T-cell (primary cell): ENCODE data around the gene CSRNP2. TPM values are rescaled to one million over a fixed set of nuclear protein-coding genes. Genes with fewer than 3 reads are reported as not detected.

ENCODE experiments used
- ATAC-seq, 4 experiments: fragments of 200-7000 bp in 3 of 4; fragments of 150-1000 bp in 1 of 4; cut with Tn5 transposase; replicated peaks in 1 of 4; 1 replicate in 3 of 4; 2 replicates in 1 of 4; pipeline ENCODE4 v1.10.0; 2021; ENCODE audit warnings: moderate library complexity in 3 of 4, mild to moderate bottlenecking in 2 of 4, moderate number of reproducible peaks in 1 of 4
- CTCF ChIA-PET, 2 donors: fragments of 300-600 bp; sonication (Branson Sonifier 250); formaldehyde crosslinking; loops; one replicate each; lab custom pipeline; 2022; ENCODE audit warnings: antibody characterized with exemption in 2 of 2; lab: Charles Lee
- POLR2A ChIA-PET, 2 donors: fragments of 300-600 bp; sonication (Branson Sonifier 250); formaldehyde crosslinking; loops; one replicate each; lab custom pipeline; 2022; ENCODE audit warnings: antibody characterized with exemption in 2 of 2; lab: Charles Lee
- DNase-seq, 35 experiments: peaks; one replicate each; pipeline versions ENCODE4 v3.0.0 to v3.0.0-alpha.2; 2013 to 2023
- H3K27ac ChIP-seq: one replicate; pipeline ENCODE4 v1.5.1; 2013; ENCODE audit warnings: low read length
- H3K27me3 ChIP-seq, 2 experiments: replicated peaks in 1 of 2; 1 replicate in 1 of 2; 2 replicates in 1 of 2; pipeline versions ENCODE4 v1.6.1 to v1.7.0; 2013; ENCODE audit warnings: low read length in 1 of 2, mixed read lengths in 1 of 2; ENCODE audit not compliant: control insufficient read depth in 2 of 2, insufficient read depth in 2 of 2; ENCODE audit errors: extremely low read depth in 1 of 2
- H3K36me3 ChIP-seq, 2 donors: 1 replicate in 1 of 2; 2 replicates in 1 of 2; pipeline versions ENCODE4 v1.6.1 to v1.7.0; 2013; ENCODE audit warnings: low read length in 1 of 2; ENCODE audit not compliant: control insufficient read depth in 2 of 2, insufficient read depth in 1 of 2; ENCODE audit errors: extremely low read depth in 1 of 2
- H3K4me1 ChIP-seq, 2 experiments: 1 replicate in 1 of 2; 2 replicates in 1 of 2; pipeline versions ENCODE4 v1.6.1 to v1.7.0; 2013; ENCODE audit warnings: low read length in 2 of 2, mixed read lengths in 1 of 2; ENCODE audit not compliant: insufficient read depth in 2 of 2, control insufficient read depth in 1 of 2; ENCODE audit errors: extremely low read depth in 1 of 2
- H3K4me3 ChIP-seq, 2 donors: 1 replicate in 1 of 2; 2 replicates in 1 of 2; pipeline versions ENCODE4 v1.5.1 to v1.7.0; 2013; ENCODE audit warnings: mild to moderate bottlenecking in 2 of 2, low read length in 1 of 2, moderate library complexity in 1 of 2; ENCODE audit not compliant: control insufficient read depth in 1 of 2; ENCODE audit errors: extremely low read depth in 1 of 2
- H3K9me3 ChIP-seq: 2 replicates; pipeline ENCODE4 v1.7.0; 2013
- H3K27ac Mint-ChIP-seq, 2 donors: one replicate each; pipeline ENCODE4 v1.8.0; 2020 to 2021; ENCODE audit warnings: mild to moderate bottlenecking in 2 of 2, mixed read lengths in 2 of 2
- H3K27me3 Mint-ChIP-seq, 2 donors: one replicate each; pipeline ENCODE4 v1.8.0; 2021 to 2022; ENCODE audit warnings: mixed read lengths in 2 of 2
- H3K36me3 Mint-ChIP-seq: one replicate; pipeline ENCODE4 v1.8.0; 2021; ENCODE audit warnings: mixed read lengths
- H3K4me1 Mint-ChIP-seq, 3 donors: one replicate each; pipeline ENCODE4 v1.8.0; 2020 to 2022; ENCODE audit warnings: mixed read lengths in 3 of 3, mild to moderate bottlenecking in 1 of 3
- H3K4me3 Mint-ChIP-seq, 3 donors: one replicate each; pipeline ENCODE4 v1.8.0; 2020 to 2022; ENCODE audit warnings: mild to moderate bottlenecking in 3 of 3, mixed read lengths in 3 of 3, moderate library complexity in 3 of 3
- H3K9me3 Mint-ChIP-seq, 3 donors: one replicate each; pipeline ENCODE4 v1.8.0; 2020 to 2022; ENCODE audit warnings: mixed read lengths in 3 of 3
- WGBS: methylation state at CpG from one replicate; pipeline ENCODE4 v1.1.5; 2013; ENCODE audit warnings: missing lambda C conversion rate; ENCODE audit not compliant: insufficient coverage; 5-methylcytosine and 5-hydroxymethylcytosine counted together
- total RNA-seq, 35 experiments: library from RNA in 6 of 35; stranded (reverse) in 6 of 35; fragments of 120-200 nt in 1 of 35; gene quantifications; one replicate each; pipeline versions ENCODE4 v1.2.1 to v1.2.4 and lab custom pipeline; 2013 to 2026

CSRNP2 gene
- total RNA-seq, 5 donors from 2014 or later (not counting 1 experiment from before 2014, with no cell fraction given), result 24.4 to 37.3 (median 34.3) TPM

- Histone ChIP-seq H3K36me3 (peaks cover 0 to 22% of the 10 kb centered on the region in 2 donors), H3K27me3 (no peaks in the 10 kb centered on the region), H3K4me1 (peaks cover 12 to 22% of the 10 kb centered on the region in 2 experiments), H3K9me3 (no peaks in the 10 kb centered on the region), H3K4me3 (peak overlapping the region; percentile 67 to 84), H3K27ac (peak overlapping the region; percentile 93)
- DNase-seq, result peak in 5 of 35 experiments; percentile 4 to 72 (median 15)
- no peak for ATAC-seq
- ChIA-PET POLR2A (interaction anchor here (0.6 to 1.0 kb wide), 4 partner anchors 22 to 283 kb away, joined by 3 to 4 read pairs (median 4); partner anchors contain the start of gene SLC11A2 (in 1 of the 2)), CTCF (interaction anchor here in 1 of 2 donors (0.6 to 1.3 kb wide), 3 partner anchors 9 to 293 kb away, joined by 3 to 4 read pairs (median 3); no protein-coding TSS in a partner anchor)
- Mint-ChIP-seq H3K4me1 (peaks cover 35 to 39% (median 39%) of the 10 kb centered on the region in 3 donors), H3K27ac (peak overlapping the region; percentile 94 to 97), H3K4me3 (peak overlapping the region; percentile 93 to 99 (median 96)), H3K36me3 (peaks cover 16% of the 10 kb centered on the region), H3K9me3 (no peaks in the 10 kb centered on the region), H3K27me3 (no peaks in the 10 kb centered on the region)
- WGBS, result 3% methylated on average over 6 of the region's 14 CpGs
Measured at GRCh38 chr12:51048661-51049251, 34.6 kb downstream of the CSRNP2 start.

GRCh38 chr12:51047655-51048540 lies 35.5 kb downstream of the CSRNP2 start, which contains the start of gene LETMD1:
Gene LETMD1 (plus strand): TSS chr12:51048327. CDS start chr12:51048357, 30 bp downstream.
- Mint-ChIP-seq H3K27ac (peak within 1 kb of the TSS; percentile 94 to 97), H3K36me3 (peaks cover 8% of the 10 kb centered on the region), H3K27me3 (no peaks in the 10 kb centered on the region), H3K4me3 (peak within 1 kb of the TSS; percentile 93 to 99 (median 96)), H3K9me3 (no peaks in the 10 kb centered on the region), H3K4me1 (peaks cover 35 to 39% (median 39%) of the 10 kb centered on the region in 3 donors)
- Histone ChIP-seq H3K27me3 (no peaks in the 10 kb centered on the region), H3K27ac (peak within 1 kb of the TSS; percentile 93), H3K4me3 (peak within 1 kb of the TSS; percentile 67 to 84), H3K9me3 (no peaks in the 10 kb centered on the region), H3K36me3 (peaks cover 0 to 14% of the 10 kb centered on the region in 2 donors), H3K4me1 (peaks cover 12 to 22% of the 10 kb centered on the region in 2 experiments)
- under 1% methylated on average over 42 of the region's 51 CpGs for WGBS
- ChIA-PET POLR2A (interaction anchor here (0.6 to 1.0 kb wide), 5 partner anchors 13 to 282 kb away, joined by 3 to 4 read pairs (median 3); partner anchors contain the start of gene SLC11A2 (in 1 of the 2)), CTCF (interaction anchor here (0.6 to 1.3 kb wide), 6 partner anchors 9 to 321 kb away, joined by 3 to 7 read pairs (median 3); no protein-coding TSS in a partner anchor)
- peak; percentile 96 to 97 (median 97) for ATAC-seq
- peak; percentile 82 to 97 (median 90) for DNase-seq

GRCh38 chr12:51036279-51036678 lies 47.1 kb downstream of the CSRNP2 start:
- no CpG with 5 or more reads among the region's 3 CpGs for WGBS
- Mint-ChIP-seq H3K36me3 (no peaks in the 10 kb centered on the region), H3K27ac (no peak overlapping the region), H3K9me3 (no peaks in the 10 kb centered on the region), H3K4me3 (no peak overlapping the region), H3K4me1 (no peaks in the 10 kb centered on the region), H3K27me3 (no peaks in the 10 kb centered on the region)
- DNase-seq (no peak), ATAC-seq (no peak)
- Histone ChIP-seq H3K27ac (no peak overlapping the region), H3K4me1 (no peaks in the 10 kb centered on the region), H3K9me3 (no peaks in the 10 kb centered on the region), H3K4me3 (no peak overlapping the region), H3K27me3 (no peaks in the 10 kb centered on the region), H3K36me3 (no peaks in the 10 kb centered on the region)
- CTCF ChIA-PET, result no interaction called here
- POLR2A ChIA-PET, result no interaction called here

- no peak overlapping the region for H3K27ac ChIP-seq
Measured at GRCh38 chr12:51033457-51034089, 49.8 kb downstream of the CSRNP2 start.

GRCh38 chr12:51033048-51033447 lies 50.3 kb downstream of the CSRNP2 start:
- H3K9me3 Mint-ChIP-seq, result no peaks in the 10 kb centered on the region
- no peaks in the 10 kb centered on the region for H3K27me3 Mint-ChIP-seq
- no CpG with 5 or more reads among the region's 2 CpGs for WGBS
- H3K36me3 Mint-ChIP-seq, result no peaks in the 10 kb centered on the region
- H3K4me1 Mint-ChIP-seq, result peaks cover 2 to 6% (median 2%) of the 10 kb centered on the region in 3 donors
- ATAC-seq (no peak), DNase-seq (no peak)
- ChIA-PET POLR2A (interaction anchor here in 1 of 2 donors (0.5 kb wide), 1 partner anchor 269 kb away, joined by 3 read pairs; the partner anchor contains the start of gene ATF1), CTCF (interaction anchor here in 1 of 2 donors (0.7 kb wide), 1 partner anchor 979 kb away, joined by 3 read pairs; no protein-coding TSS in a partner anchor)
- Histone ChIP-seq H3K9me3 (no peaks in the 10 kb centered on the region), H3K4me1 (peaks cover 0 to 3% of the 10 kb centered on the region in 2 experiments), H3K36me3 (no peaks in the 10 kb centered on the region), H3K27ac (no peak overlapping the region), H3K27me3 (peaks cover 0 to 7% of the 10 kb centered on the region in 2 experiments), H3K4me3 (no peak overlapping the region)
- H3K27ac Mint-ChIP-seq, result no peak overlapping the region
- no peak overlapping the region for H3K4me3 Mint-ChIP-seq

More at GRCh38 chr12:51033457-51034089, 49.8 kb downstream of the CSRNP2 start:
- Histone ChIP-seq H3K36me3 (no peaks in the 10 kb centered on the region), H3K4me1 (no peaks in the 10 kb centered on the region), H3K27me3 (peaks cover 0 to 6% of the 10 kb centered on the region in 2 experiments), H3K9me3 (no peaks in the 10 kb centered on the region), H3K4me3 (no peak overlapping the region)
- no peak overlapping the region for H3K4me3 Mint-ChIP-seq
- H3K27me3 Mint-ChIP-seq, result no peaks in the 10 kb centered on the region
- POLR2A ChIA-PET, result no interaction called here
- DNase-seq, result no peak
- no peak overlapping the region for H3K27ac Mint-ChIP-seq
- H3K36me3 Mint-ChIP-seq, result no peaks in the 10 kb centered on the region
- no peaks in the 10 kb centered on the region for H3K9me3 Mint-ChIP-seq
- H3K4me1 Mint-ChIP-seq, result peaks cover 0 to 1% (median 0%) of the 10 kb centered on the region in 3 donors
- CTCF ChIA-PET, result interaction anchor here in 1 of 2 donors (0.7 kb wide), 1 partner anchor 980 kb away, joined by 3 read pairs; no protein-coding TSS in a partner anchor
- ATAC-seq, result no peak
- WGBS, result no CpG with 5 or more reads among the region's 4 CpGs
